HG03108 (cell line): ENCODE measurements around the gene OGDH.
"Not testable (repeated sequence)": the region's sequence is repeated elsewhere in the genome, so short reads cannot be mapped to it uniquely, and the experiment has no call there.

ENCODE experiments used
- ATAC-seq: cut with Tn5 transposase; IDR thresholded peaks from one replicate; pipeline ENCODE4 v1.9.1; 2021; ENCODE audit warnings: moderate library complexity; ENCODE audit not compliant: unreplicated experiment

The OGDH gene

DNA sequence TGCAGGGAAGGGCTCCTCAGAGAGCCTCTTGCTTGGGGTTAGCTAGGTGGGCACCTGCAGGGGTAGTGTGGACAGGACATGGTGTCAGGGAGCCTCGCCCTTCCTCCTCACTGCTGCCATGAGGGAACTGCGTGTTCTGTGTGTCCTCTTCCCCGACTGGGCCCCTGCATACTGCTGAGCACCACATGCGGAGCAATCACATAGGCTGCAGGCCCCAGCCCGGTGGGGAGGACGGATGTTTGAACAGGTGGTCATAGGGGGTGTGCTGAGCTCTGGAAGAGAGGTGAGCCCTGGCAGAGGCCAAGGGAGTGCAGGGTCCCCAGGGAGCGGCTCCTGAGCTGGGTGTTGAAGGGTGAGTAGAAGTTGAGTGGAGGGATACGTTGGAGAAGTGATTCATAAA lies 93.9 kb downstream of the OGDH start:
- ATAC-seq: no peak

DNA sequence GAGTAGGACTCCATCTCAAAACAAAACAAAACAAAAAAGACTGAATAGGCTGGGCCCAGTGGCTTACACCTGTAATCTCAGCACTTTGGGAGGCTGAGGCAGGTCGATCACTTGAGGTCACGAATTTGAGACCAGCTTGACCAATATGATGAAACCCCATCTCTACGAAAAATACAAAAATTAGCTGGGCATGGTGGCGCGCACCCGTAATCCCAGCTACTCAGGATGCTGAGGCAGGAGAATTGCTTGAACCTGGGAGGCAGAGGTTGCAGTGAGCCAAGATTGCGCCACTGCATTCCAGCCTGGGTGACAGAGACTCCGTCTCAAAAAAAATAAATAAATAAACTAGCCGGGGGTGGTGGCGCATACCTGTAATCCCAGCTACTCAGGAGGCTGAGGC lies 97.0 kb downstream of the OGDH start:
- ATAC-seq: not testable (repeated sequence)

DNA sequence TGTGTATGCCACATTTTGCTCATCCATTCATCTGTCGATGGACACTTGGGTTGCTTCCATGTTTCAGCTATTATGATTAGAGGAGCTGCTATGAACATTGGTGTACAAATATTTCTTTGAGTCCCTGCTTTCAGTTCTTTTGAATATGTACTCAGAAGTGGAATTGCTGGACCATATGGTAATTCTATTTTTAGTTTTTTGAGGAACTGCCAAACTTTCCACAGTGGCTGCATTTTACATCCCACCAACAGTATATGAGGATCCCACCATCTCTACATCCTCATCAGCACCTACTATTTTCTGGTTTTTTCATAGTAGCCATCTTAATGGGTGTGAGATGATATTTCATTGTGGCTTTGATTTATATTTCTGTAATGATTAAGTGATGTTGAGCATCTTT lies 97.5 kb downstream of the OGDH start:
- ATAC-seq: no peak

DNA sequence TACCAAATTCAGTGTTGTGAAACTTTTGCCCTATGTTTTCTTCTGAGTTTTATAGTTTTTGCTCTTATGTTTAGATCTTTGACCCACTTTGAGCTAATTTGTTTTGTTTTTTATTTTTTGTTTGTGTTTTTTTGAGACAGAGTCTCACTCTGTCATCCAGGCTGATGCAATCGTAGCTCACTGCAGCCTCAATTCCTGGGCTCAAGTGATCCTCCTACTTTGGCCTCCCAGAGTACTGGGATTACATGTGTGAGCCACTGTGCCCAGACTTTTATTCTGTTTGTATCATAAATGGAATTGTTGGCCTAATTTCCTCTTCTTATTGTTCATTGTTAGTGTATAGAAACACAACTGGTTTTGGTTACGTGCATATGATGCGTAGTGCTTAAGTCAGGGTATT lies 99.0 kb downstream of the OGDH start:
- no peak for ATAC-seq

DNA sequence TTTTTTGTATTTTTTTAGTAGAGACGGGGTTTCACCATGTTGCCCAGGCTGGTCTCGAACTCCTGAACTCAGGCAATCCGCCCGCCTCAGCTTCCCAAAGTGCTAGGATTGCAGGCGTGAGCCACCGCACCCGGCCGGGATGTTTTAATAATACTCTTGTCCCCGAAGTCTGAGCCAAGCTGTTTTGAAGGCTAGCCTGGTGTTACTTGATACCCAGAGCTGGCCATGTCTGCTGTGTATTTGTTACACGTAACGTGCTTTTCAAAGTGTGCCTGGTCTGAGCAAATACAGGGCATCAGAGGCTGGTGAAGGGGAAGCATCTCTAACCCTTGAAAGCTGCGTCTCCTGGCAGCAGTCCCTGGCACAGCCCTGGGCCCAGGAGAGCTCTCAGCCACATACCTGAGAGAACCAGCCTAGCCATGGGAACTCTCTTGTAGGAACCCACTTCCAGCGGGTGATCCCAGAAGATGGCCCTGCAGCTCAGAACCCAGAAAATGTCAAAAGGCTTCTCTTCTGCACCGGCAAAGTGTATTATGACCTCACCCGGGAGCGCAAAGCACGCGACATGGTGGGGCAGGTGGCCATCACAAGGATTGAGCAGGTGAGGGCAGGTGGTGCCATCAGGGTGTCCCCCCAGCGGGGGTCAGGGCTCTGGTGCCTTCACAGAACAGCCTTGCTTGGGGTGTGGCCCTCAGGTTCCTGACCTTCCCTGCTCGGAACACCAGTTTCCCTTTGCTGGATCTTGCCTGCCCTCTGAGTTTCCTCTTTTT lies 100.5 kb downstream of the OGDH start:
- ATAC-seq: no peak

DNA sequence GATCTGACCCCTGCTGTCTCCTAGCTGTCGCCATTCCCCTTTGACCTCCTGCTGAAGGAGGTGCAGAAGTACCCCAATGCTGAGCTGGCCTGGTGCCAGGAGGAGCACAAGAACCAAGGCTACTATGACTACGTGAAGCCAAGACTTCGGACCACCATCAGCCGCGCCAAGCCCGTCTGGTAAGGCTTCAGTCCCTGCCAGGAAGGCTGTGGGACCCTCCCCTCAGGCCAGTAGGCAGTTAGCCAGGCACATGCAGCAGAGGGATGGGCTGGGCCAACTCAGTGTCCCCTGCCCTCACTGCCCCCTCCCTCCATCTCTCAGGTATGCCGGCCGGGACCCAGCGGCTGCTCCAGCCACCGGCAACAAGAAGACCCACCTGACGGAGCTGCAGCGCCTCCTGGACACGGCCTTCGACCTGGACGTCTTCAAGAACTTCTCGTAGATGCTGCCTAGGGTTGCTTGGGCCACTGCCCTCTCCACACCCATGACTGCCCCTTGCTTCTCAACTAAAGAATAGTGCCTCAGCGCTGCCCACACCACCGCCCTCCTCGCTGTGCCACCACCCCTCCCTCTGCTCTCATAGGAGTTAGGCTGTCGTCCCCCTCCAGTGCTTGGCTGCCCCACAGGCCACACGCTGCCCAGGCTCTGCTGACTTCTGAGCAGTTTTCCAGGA lies 101.3 kb downstream of the OGDH start:
- ATAC-seq: no peak

DNA sequence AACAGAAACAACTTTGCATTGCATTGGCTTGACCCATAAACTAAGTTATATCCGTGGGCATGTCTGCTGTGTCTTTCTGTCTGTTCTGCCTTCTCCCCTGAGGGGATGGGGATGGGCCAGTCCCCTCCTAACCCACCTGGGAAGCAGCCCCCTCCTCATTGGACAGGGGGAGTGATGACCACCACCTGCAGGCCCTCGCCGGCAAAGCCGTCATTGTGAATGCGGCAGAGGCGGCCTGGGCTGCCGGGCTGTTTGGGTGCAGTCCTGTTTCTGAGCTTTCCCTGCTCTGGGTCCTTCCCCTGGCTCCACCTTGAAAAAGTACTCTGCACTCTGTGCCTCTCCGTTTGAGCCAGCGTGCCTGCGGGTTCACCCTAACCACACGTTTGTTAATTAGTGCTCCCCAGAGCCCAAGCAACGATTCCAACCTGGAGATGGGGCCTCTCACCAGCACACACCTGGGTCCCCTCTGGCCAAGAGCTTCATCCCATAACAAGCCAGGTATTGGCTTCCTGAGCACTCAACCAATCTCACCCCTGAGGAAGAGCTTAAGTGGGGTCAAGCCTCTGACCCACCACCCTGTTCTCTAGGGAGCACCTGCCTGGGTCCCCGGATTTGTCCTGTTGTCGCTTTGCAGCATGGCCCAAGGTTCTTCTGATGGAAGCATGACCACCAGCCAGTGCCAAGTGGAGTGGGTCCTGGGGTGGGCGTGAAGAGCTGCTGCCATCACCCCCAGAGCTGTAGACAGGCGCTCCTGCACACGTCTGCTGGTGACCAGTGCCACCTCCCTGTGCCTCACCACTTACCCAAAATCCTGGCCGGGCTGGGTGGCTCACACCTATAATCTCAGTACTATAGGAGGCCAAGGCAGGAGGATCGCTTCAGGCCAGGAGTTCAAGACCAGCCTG lies 102.8 kb downstream of the OGDH start:
- no peak for ATAC-seq

DNA sequence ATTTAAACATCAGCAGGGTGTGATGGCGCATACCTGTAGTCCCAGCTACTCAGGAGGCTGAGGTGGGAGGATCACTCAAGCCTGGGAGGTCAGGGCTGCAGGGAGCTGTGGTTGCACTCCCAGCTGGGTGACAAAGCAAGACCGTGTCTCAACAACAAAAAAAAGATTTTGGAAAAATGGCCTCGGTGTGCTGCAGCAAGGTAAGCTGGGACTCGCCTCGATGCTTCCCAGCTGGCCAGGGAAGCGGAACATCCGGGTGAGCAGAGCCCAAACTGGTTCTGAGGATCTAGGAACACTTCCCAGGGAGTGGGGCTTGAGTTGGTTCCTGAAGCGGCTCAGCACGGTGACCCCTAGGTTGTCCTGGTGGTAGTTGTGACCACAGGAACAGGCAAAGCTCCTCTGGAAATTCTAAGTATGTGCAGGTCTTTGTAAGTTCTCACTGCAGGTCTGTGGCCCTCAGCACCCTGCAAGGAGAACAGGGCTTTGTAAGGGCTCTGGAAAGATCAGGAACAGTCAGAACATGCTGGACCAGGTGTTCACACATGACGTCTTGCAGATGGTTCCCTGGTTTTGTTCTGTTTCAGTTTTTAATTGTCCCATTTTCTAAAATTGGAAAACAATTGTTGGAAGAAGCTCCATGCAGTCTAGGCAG lies 103.6 kb downstream of the OGDH start:
- no peak for ATAC-seq

DNA sequence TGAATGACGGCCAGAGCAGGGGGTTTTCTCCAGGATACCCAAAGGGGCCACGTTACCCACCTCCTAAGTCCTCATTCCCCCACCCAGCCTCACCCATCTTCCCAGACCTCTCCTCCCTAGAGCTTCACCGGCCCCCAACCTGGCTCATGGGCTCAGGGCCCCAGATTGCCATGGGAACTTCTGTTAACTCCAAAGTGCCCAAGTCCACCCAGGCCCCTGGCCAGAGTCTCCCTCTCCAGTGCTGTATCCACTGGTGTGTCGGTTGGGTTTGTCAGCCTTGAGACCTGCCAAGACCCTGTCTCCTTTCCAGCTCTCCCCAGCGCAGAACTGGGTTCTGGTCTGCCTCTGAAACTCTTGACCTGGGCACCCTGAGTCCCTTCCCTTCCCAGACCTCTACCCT lies 105.1 kb downstream of the OGDH start:
- no peak for ATAC-seq

DNA sequence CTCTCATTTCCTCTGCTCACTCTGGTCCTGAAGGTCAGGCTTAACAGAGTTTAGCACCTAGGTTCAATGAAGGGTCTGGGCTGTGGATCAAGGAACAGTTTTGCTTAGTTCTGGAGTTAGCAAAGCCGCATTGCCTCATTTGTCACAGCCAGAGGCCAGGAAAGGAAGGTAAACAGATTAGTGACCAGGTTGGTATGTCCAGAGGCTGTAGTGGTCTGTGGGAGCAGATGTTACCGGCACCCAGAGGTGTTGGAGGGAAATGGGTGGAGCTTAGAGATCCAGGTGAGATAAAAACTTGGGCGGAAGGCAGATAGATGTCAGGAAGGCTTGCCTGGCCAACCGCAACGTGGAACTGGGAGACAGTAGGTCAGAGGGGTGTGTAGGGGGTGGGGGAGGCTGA lies 105.6 kb downstream of the OGDH start:
- no peak for ATAC-seq

DNA sequence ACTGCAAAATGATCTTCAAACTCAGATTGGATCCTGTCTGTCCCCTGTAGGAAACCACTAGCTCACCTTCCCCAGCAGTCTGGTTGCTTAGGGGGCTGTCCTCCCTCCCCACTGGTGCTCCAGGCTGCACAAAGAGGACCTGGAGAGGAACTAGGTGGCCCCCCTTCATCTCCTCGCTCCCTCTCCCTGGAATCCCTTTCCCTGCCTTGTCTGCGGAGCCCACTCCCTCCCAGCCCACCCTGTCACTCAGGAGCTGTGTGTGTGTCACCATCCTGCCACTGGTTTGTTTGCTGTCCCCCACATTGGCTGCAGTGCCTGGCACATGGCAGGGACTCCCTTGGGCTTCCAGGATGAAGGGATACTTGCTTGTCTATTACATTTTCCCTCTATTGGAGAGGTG lies 106.7 kb downstream of the OGDH start:
- no peak for ATAC-seq

DNA sequence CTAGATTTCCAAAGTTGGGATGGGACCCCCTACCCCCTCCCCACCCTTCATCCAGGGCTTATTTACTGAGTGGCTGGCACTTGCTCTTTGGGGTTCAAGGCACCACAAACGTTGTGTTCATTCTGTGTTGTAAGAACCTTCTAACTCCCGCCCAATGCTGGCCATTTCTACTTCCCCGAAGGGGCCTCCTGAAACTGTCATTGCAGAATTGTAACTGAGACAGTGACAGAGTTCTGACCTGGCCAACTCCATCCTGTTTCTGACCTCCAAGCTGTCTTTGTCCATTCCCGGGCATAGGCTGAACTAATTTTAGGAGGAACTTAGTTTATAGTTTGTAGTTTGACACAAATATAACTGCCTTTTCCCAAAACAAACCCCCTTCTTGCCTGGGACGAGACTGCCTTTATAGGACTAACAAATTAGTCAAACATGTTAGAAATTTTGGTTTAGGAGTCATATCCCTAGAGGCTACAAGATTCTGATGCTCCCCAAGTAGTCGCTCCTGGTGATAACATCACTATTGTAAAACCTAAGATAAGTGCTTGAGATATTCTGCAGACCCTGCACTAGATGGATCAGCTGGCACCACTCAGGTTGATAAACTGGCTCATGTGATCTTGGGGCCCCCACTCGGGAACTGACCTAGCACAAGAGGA lies 107.4 kb downstream of the OGDH start:
- no peak for ATAC-seq

DNA sequence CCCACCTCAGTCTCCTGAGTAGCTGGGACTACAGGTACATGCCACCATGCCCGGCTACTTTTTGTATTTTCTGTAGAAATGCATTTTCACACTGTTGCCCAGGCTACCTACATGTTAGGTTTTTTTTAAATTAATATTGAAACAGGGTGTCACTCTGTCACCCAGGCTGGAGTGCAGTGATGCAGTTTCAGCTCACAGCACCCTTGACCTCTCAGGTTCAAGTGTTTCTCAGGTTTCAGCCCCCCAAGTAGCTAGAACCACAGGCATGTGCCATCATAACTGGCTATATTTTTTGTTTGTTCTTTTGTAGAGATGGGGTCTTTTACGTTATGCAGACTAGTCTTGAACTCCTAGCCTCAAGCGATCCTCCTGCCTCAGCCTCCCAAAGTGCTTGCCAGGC lies 109.8 kb downstream of the OGDH start:
- no peak for ATAC-seq

DNA sequence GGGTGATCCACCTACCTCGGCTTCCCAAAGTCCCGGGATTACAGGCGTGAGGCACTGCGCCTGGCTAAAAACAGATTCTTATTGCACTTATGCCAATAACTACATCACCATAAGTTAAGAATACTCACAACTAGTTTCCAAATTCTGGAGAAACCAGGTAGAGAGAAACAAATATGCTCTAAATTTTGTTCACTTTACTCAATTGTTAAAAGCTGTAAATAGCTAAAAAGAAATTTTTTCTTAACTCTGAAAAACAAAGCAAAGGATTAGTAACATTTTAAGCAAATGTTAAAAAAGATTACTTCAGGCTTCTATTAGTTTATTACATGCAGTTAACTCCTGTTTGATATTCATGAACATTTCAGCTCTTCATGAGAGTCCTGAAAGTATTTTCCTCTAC lies 113.9 kb downstream of the OGDH start:
- ATAC-seq: no peak

DNA sequence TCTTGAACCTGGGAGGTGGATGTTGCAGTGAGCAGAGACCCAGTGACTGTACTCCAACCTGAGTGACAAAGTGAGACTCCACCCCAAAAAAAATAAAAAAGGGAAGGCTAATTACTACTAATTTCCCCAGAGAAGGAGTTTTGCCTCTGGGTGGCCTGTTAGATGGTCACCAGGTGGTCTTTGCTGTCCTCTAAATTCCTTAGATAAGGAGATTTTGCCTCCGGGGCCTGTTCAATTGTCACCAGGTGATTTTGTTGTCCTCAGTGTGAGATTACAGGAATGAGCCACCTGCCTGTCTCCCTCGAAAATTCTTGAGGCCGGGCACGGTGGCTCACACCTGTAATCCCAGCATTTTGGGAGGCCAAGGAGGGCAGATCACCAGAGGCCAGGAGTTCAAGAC lies 117.8 kb downstream of the OGDH start:
- no peak for ATAC-seq

DNA sequence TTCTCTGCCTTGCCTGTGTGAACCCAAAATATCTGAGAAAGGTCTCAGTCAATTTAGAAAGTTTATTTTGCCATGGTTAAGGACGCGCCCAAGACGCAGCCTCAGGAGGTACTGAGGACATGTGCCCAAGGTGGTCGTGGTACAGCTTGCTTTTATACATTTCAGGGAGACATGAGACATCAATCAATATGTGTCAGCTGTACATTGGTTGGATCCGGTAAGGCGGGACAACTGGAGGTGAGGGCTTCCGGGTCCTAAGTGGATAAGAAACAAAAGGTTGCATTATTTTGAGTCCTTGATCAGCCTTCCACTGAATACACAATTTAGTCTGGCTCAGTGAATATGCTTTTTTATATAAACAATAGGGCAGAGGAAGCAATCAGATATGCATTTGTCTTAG lies 119.8 kb downstream of the OGDH start:
- ATAC-seq: not testable (repeated sequence)

DNA sequence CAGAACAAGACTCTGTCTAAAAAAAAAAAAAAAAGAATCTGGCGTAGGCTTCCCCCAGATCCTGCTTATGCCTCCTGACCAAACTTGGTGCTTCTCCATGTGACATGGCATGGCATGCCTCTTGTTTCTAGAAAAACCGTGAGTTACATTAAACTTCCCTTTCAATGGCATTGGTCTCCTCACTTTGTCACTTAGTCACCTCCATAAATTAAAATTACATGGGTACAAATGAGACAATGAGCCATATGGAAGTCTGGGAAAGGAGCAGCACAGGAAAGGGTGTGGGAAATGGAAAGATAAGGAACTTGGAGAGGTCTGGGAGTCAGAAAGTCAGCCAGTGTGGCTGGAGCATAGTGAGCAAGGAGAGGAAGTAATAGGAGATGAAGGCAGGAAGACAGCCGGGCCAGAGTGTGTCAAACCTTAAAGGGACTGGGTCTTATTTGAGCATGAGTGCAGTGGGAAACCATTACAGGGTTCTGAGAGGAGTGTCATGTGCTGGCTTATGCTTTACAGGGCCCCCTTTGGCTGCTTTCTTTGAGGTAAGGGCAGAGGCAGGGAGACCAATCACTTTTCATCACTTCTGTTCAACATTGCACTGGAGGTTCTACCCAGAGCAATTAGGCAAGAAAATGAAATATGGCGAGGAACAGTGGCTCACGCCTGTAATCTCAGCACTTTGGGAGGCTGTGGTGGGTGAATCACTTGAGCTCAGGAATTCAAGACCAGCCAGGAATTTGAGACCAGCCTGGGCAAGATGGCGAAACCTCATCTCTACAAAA lies 120.9 kb downstream of the OGDH start:
- no peak for ATAC-seq

DNA sequence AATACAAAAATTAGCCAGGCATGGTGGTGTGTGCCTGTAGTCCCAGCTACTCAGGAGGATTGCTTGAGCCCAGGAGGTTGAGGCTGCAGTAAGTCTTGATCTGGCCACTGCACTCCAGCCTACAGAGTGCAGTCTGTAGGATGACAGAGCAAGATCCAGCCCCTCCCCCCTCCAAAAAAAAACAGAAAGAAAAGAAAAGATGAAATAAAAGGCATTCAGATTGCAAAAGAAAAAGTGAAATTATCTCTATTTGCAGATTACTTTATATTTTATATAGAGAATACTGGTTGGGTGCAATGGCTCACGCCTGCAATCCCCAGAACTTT lies 121.5 kb downstream of the OGDH start:
- ATAC-seq: no peak

DNA sequence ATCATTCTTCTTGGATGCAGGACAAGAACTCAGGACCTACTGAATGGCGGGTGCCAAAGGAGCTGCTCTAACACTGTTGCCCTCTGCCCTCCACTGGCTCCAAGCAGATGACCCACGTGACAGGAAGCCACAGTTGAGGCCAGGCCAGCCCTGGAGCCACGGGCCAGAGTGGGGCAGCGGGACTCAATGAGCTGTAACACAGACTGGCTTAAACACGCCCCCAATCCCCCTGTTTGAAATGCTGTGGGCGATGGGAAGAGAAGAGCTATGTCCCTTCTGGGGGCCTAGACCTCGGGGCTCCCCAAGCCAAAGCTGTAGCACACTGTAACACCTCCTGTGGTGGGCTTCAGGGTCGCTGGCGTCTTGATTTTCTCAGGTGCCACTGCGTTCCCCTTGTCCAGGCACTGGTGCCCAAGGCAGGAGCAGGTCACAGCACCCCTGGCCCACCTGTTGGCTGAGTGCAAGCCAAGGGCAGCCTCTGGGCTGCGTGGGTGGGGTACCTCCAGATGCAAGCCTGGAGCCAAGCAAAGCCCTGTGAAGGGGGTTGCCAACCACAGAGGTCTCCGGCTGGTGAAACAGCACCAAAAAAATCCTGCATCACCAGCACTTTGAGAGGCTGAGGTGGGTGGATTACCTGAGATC lies 123.6 kb downstream of the OGDH start:
- no peak for ATAC-seq

DNA sequence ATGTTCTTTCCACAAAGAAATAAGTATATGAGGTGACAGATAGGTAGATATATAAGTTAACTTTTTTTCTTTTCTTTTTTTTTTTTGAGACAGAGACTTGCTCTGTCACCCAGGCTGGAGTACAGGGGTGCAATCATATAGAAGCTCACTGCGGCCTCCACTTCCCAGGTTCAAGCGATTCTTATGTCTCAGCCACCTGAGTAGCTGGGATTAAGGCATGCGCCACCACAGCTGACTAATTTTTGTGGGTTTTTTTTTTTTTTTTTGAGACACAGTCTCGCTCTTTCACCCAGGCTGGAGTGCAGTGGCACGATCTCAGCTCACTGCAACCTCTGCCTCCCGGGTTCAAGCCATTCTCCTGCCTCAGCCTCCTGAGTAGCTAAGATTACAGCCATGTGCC lies 126.5 kb downstream of the OGDH start:
- ATAC-seq: not testable (repeated sequence)
